Measurements from ENCODE around the gene NRTN.

NRTN gene

DNA sequence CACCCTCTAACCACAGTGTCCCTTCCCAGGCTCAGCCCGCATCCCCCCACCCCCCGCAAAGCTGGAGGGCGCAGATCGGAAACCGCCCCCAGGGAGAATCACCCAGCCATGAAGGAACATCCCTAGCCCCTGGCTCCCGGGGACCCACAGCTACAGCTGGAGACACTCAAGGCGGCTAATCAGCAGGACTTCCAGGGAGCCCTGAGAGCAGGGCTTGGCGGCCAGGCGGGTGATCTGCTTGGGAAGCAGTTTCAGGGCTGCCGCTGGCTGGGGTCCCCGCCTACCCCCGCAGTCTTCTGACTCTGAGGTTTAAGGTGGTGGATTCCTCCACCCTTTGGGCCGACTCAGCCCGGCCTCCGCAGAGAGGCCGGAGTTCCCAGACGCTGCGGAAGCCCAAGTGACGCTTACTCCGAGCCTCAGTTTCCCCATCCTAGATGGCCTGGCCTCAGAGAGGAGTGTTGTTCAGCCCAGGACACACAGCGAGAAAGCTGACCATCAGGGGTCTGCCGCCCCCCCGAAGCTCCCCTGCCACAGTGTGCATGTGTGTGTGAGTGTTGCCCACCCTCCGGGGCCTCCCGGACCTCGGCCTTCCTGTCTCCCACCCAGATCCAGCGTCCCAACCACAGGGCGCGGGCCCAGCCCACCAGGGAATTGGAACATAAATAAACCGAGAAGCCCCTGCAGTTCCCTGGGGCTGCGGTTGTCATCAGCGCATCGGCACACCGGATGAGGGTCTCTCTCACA, 24.9 kb downstream of the NRTN start:
- Histone ChIP-seq H3K4me2 (ENCODE audit: low read length) (peak overlapping the region; percentile 9; the same call in 1 of the 2 replicates), H3K36me3 (ENCODE audit: control insufficient read depth, low read length) (no peaks in the 10 kb centered on the region), H3K4me1 (ENCODE audit: control insufficient read depth, low read length) (peaks cover 27% of the 10 kb centered on the region), H3K79me2 (ENCODE audit: control insufficient read depth, low read length) (no peaks in the 10 kb centered on the region), H3F3A (ENCODE audit: control insufficient read depth, insufficient read depth) (no peaks in the 10 kb centered on the region), H3K9me2 (replicated peaks; ENCODE audit: control insufficient read depth, low read length) (no peaks in the 10 kb centered on the region), H3K9me3 (ENCODE audit: control insufficient read depth, insufficient read depth, low read length) (no peaks in the 10 kb centered on the region), H3K27ac (ENCODE audit: low read depth, low read length) (no peak overlapping the region), H3K4me3 (ENCODE audit: low read length) (no peak overlapping the region), H3K27me3 (ENCODE audit: control insufficient read depth, low read length) (peaks cover 23% of the 10 kb centered on the region), H4K20me1 (ENCODE audit: control insufficient read depth, insufficient read depth, low read depth, low read length) (no peaks in the 10 kb centered on the region)
- TF ChIP-seq EZH2phosphoT487 (IDR thresholded peaks at IDR 0.05; ENCODE audit: borderline replicate concordance, low read length) = no peak
- TF ChIP-seq, protein P1, sequence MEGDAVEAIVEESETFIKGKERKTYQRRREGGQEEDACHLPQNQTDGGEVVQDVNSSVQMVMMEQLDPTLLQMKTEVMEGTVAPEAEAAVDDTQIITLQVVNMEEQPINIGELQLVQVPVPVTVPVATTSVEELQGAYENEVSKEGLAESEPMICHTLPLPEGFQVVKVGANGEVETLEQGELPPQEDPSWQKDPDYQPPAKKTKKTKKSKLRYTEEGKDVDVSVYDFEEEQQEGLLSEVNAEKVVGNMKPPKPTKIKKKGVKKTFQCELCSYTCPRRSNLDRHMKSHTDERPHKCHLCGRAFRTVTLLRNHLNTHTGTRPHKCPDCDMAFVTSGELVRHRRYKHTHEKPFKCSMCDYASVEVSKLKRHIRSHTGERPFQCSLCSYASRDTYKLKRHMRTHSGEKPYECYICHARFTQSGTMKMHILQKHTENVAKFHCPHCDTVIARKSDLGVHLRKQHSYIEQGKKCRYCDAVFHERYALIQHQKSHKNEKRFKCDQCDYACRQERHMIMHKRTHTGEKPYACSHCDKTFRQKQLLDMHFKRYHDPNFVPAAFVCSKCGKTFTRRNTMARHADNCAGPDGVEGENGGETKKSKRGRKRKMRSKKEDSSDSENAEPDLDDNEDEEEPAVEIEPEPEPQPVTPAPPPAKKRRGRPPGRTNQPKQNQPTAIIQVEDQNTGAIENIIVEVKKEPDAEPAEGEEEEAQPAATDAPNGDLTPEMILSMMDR (IDR thresholded peaks at IDR 0.05; ENCODE audit: low read depth, low read length, poor library complexity, severe bottlenecking) = no peak

DNA sequence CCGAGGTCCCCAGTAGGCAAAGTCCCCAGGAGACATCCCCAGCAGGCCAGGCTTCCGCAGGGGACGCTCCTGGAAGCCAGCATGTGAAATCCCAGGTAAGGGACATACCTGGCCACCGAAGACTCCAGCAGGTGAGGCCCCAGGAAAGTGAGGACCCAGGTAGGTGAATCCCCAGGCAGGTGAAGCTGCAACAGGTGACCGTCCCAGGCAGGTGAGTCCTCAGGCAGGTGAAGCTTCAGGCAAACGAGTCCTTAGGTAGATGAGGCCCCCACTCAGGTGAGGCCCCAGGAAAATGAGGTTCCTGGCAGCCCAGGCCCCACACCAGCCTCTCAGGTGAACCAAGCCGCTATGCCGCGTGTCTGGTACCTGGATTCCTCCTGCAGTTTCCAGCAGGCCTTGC, 26.3 kb downstream of the NRTN start:
- H3K9me3 ChIP-seq (ENCODE audit: control insufficient read depth, insufficient read depth, low read length) = no peaks in the 10 kb centered on the region
- no peak for TF ChIP-seq EZH2phosphoT487 (IDR thresholded peaks at IDR 0.05; ENCODE audit: borderline replicate concordance, low read length)
- TF ChIP-seq, protein P1 (IDR thresholded peaks at IDR 0.05; ENCODE audit: low read depth, low read length, poor library complexity, severe bottlenecking) = no peak
- H4K20me1 ChIP-seq (ENCODE audit: control insufficient read depth, insufficient read depth, low read depth, low read length) = no peaks in the 10 kb centered on the region
- no peaks in the 10 kb centered on the region for H3F3A ChIP-seq (ENCODE audit: control insufficient read depth, insufficient read depth)
- H3K4me2 ChIP-seq (ENCODE audit: low read length) = no peak overlapping the region
- H3K4me1 ChIP-seq (ENCODE audit: control insufficient read depth, low read length) = peaks cover 25% of the 10 kb centered on the region
- H3K36me3 ChIP-seq (ENCODE audit: control insufficient read depth, low read length) = no peaks in the 10 kb centered on the region
- H3K9me2 ChIP-seq (replicated peaks; ENCODE audit: control insufficient read depth, low read length) = no peaks in the 10 kb centered on the region
- no peak overlapping the region for H3K4me3 ChIP-seq (ENCODE audit: low read length)
- peaks cover 23% of the 10 kb centered on the region for H3K27me3 ChIP-seq (ENCODE audit: control insufficient read depth, low read length)
- H3K27ac ChIP-seq (ENCODE audit: low read depth, low read length) = no peak overlapping the region
- no peaks in the 10 kb centered on the region for H3K79me2 ChIP-seq (ENCODE audit: control insufficient read depth, low read length)

DNA sequence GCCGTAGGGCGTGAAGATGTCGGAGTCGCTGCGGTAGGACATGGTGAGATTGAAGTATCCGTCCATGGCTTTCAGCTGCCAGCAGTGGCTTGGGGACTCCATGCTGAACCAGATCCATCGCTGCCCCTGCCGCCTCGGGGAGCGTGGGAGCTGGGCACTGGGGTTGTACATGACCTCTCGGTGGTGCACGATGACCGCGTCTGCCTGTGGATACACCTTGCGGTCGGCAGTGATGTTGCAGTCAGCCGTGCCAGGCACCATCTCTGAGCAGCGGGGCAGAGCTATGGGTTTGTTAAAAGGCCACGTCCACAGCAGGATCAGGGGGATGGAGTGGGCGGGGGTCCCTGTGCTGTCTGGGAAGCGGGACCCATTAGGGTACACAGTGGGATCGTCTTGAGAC, 27.2 kb downstream of the NRTN start:
- H3K4me2 ChIP-seq (ENCODE audit: low read length) = no peak overlapping the region
- no peaks in the 10 kb centered on the region for H3K79me2 ChIP-seq (ENCODE audit: control insufficient read depth, low read length)
- no peaks in the 10 kb centered on the region for H3K9me2 ChIP-seq (replicated peaks; ENCODE audit: control insufficient read depth, low read length)
- H4K20me1 ChIP-seq (ENCODE audit: control insufficient read depth, insufficient read depth, low read depth, low read length) = no peaks in the 10 kb centered on the region
- H3F3A ChIP-seq (ENCODE audit: control insufficient read depth, insufficient read depth) = no peaks in the 10 kb centered on the region
- TF ChIP-seq, protein P1 (IDR thresholded peaks at IDR 0.05; ENCODE audit: low read depth, low read length, poor library complexity, severe bottlenecking) = no peak
- no peak for TF ChIP-seq EZH2phosphoT487 (IDR thresholded peaks at IDR 0.05; ENCODE audit: borderline replicate concordance, low read length)
- H3K9me3 ChIP-seq (ENCODE audit: control insufficient read depth, insufficient read depth, low read length) = no peaks in the 10 kb centered on the region
- peaks cover 16% of the 10 kb centered on the region for H3K4me1 ChIP-seq (ENCODE audit: control insufficient read depth, low read length)
- no peak overlapping the region for H3K27ac ChIP-seq (ENCODE audit: low read depth, low read length)
- peaks cover 18% of the 10 kb centered on the region for H3K27me3 ChIP-seq (ENCODE audit: control insufficient read depth, low read length)
- no peaks in the 10 kb centered on the region for H3K36me3 ChIP-seq (ENCODE audit: control insufficient read depth, low read length)
- H3K4me3 ChIP-seq (ENCODE audit: low read length) = no peak overlapping the region

Data from DOHH2 (cell line).